GM19372 (cell line): ENCODE measurements around the gene TENM4.
"Not testable (repeated sequence)": the region's sequence is repeated elsewhere in the genome, so short reads cannot be mapped to it uniquely, and the experiment has no call there.

Source experiments
- ATAC-seq: cut with Tn5 transposase; IDR thresholded peaks from one replicate; pipeline ENCODE4 v1.9.1; 2021; ENCODE audit warnings: mild to moderate bottlenecking, low read depth, moderate library complexity; ENCODE audit not compliant: unreplicated experiment

TENM4 gene

GRCh38 chr11:78612721-78613377 is 828.0 kb downstream of the TENM4 start:
- ATAC-seq, result no peak

GRCh38 chr11:78609321-78609720 is 831.5 kb downstream of the TENM4 start:
- not testable (repeated sequence) for ATAC-seq

GRCh38 chr11:78607696-78608095 is 833.1 kb downstream of the TENM4 start:
- ATAC-seq, result no peak

DNA sequence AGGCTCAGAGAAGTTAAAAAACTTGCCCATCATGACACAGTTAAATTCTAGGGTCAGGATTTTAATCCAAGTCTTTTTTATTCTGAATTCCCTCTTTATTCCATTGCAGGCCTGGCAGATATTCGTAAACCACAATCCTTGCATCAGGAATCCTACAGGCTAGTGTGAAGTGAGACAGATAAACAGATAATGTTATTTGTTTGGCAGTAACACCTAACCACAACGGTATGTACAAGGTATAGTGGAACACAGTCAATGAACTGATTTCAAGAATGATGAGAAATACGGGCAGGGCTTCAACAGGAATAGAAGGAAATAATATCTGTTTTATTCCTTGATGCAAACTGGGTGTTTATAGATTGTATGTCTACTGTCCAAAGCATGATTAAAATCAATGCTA is 834.2 kb downstream of the TENM4 start:
- ATAC-seq, result no peak

- no peak for ATAC-seq
Observed at GRCh38 chr11:78605296-78605695, 835.5 kb downstream of the TENM4 start.

GRCh38 chr11:78603792-78604191 is 837.0 kb downstream of the TENM4 start:
- no peak for ATAC-seq
